ENCODE data around the gene NELL2. TPM values are rescaled to one million over a fixed set of nuclear protein-coding genes. Genes with fewer than 3 reads are reported as not detected.
"Not testable (repeated sequence)": the region's sequence is repeated elsewhere in the genome, so short reads cannot be mapped to it uniquely, and the experiment has no call there.

Gene NELL2
- total RNA-seq, 1 donor from 2014 or later, result 0.65 TPM

GRCh38 chr12:44851586-44851985, 24.5 kb downstream of the NELL2 start:
- ATAC-seq (ENCODE audit: poor library complexity), result no peak
- intact Hi-C loops (cut with DNase I), result no loop called here
- no peak for DNase-seq

GRCh38 chr12:44848703-44849085, 27.4 kb downstream of the NELL2 start:
- intact Hi-C loops (cut with DNase I), result no loop called here
- DNase-seq (no peak), ATAC-seq (ENCODE audit: poor library complexity) (no peak)

- intact Hi-C loops (cut with DNase I), result no loop called here
- ATAC-seq (ENCODE audit: poor library complexity), result no peak
Measured at GRCh38 chr12:44847888-44848702, 28.0 kb downstream of the NELL2 start.

GRCh38 chr12:44847403-44847802, 28.7 kb downstream of the NELL2 start:
- ATAC-seq (ENCODE audit: poor library complexity) (no peak), DNase-seq (no peak)
- intact Hi-C loops (cut with DNase I), result no loop called here

More at GRCh38 chr12:44847888-44848702, 28.0 kb downstream of the NELL2 start:
- DNase-seq, result no peak

GRCh38 chr12:44846826-44847225, 29.3 kb downstream of the NELL2 start:
- intact Hi-C loops (cut with DNase I), result no loop called here
- no peak for ATAC-seq (ENCODE audit: poor library complexity)
- no peak for DNase-seq

- ATAC-seq (ENCODE audit: poor library complexity), result no peak
- intact Hi-C loops (cut with DNase I), result no loop called here
- DNase-seq, result no peak
Measured at GRCh38 chr12:44842669-44843068, 33.4 kb downstream of the NELL2 start.

GRCh38 chr12:44839785-44840184, 36.3 kb downstream of the NELL2 start:
- ATAC-seq (ENCODE audit: poor library complexity), result no peak
- intact Hi-C loops (cut with DNase I), result no loop called here
- no peak for DNase-seq

- DNase-seq (no peak), ATAC-seq (ENCODE audit: poor library complexity) (no peak)
- intact Hi-C loops (cut with DNase I), result no loop called here
Measured at GRCh38 chr12:44837114-44837755, 38.9 kb downstream of the NELL2 start.

- ATAC-seq (ENCODE audit: poor library complexity) (no peak), DNase-seq (no peak)
- intact Hi-C loops (cut with DNase I), result no loop called here
Measured at GRCh38 chr12:44835641-44836379, 40.3 kb downstream of the NELL2 start.

- DNase-seq; ATAC-seq (ENCODE audit: poor library complexity); intact Hi-C loops (cut with DNase I): not testable (repeated sequence)
Measured at GRCh38 chr12:44834996-44835395, 41.1 kb downstream of the NELL2 start.

- intact Hi-C loops (cut with DNase I), result no loop called here
- ATAC-seq (ENCODE audit: poor library complexity) (no peak), DNase-seq (no peak)
Measured at GRCh38 chr12:44833561-44833960, 42.6 kb downstream of the NELL2 start.

GRCh38 chr12:44830566-44831055, 45.5 kb downstream of the NELL2 start:
- no peak for ATAC-seq (ENCODE audit: poor library complexity)
- intact Hi-C loops (cut with DNase I), result no loop called here

GRCh38 chr12:44829045-44829444, 47.1 kb downstream of the NELL2 start:
- DNase-seq (no peak), ATAC-seq (ENCODE audit: poor library complexity) (no peak)
- intact Hi-C loops (cut with DNase I), result no loop called here

More at GRCh38 chr12:44830566-44831055, 45.5 kb downstream of the NELL2 start:
- DNase-seq, result no peak

GRCh38 chr12:44827832-44828438, 48.2 kb downstream of the NELL2 start:
- intact Hi-C loops (cut with DNase I), result no loop called here

GRCh38 chr12:44821702-44822101, 54.4 kb downstream of the NELL2 start:
- intact Hi-C loops (cut with DNase I); DNase-seq; ATAC-seq (ENCODE audit: poor library complexity): not testable (repeated sequence)

More at GRCh38 chr12:44827832-44828438, 48.2 kb downstream of the NELL2 start:
- ATAC-seq (ENCODE audit: poor library complexity) (no peak), DNase-seq (no peak)

- ATAC-seq (ENCODE audit: poor library complexity) (no peak), DNase-seq (no peak)
- intact Hi-C loops (cut with DNase I), result no loop called here
Measured at GRCh38 chr12:44819884-44820283, 56.2 kb downstream of the NELL2 start.

- ATAC-seq (ENCODE audit: poor library complexity), result no peak
- no peak for DNase-seq
- intact Hi-C loops (cut with DNase I), result no loop called here
Measured at GRCh38 chr12:44817687-44818086, 58.4 kb downstream of the NELL2 start.

GRCh38 chr12:44816446-44817017, 59.6 kb downstream of the NELL2 start:
- ATAC-seq (ENCODE audit: poor library complexity) (no peak), DNase-seq (no peak)
- intact Hi-C loops (cut with DNase I), result no loop called here

GRCh38 chr12:44812062-44812461, 64.1 kb downstream of the NELL2 start:
- no peak for ATAC-seq (ENCODE audit: poor library complexity)
- no peak for DNase-seq
- intact Hi-C loops (cut with DNase I), result no loop called here

Measured in Right ventricle myocardium superior (tissue), 1 donor.